ENCODE data around the gene LAMP5. TPM values are rescaled to one million over a fixed set of nuclear protein-coding genes. Genes with fewer than 3 reads are reported as not detected.

Gene LAMP5
- total RNA-seq, 1 donor from 2014 or later: 0.86 TPM

- DNase-seq (ENCODE audit: extremely low spot score, unreplicated experiment): no peak
- Mint-ChIP-seq H3K9me3 (ENCODE audit: unreplicated experiment) (no peaks in the 10 kb centered on the region), H3K4me1 (ENCODE audit: unreplicated experiment) (no peaks in the 10 kb centered on the region), H3K4me3 (ENCODE audit: unreplicated experiment) (no peak overlapping the region), H3K27ac (ENCODE audit: unreplicated experiment) (no peak overlapping the region), H3K27me3 (ENCODE audit: unreplicated experiment) (peaks cover 74% of the 10 kb centered on the region), H3K36me3 (ENCODE audit: unreplicated experiment) (no peaks in the 10 kb centered on the region)
- no peak for TF ChIP-seq CTCF (IDR thresholded peaks at IDR 0.05)
Observed at GRCh38 chr20:9565910-9566550, 51.6 kb downstream of the LAMP5 start.

GRCh38 chr20:9566977-9567376, 52.6 kb downstream of the LAMP5 start:
- TF ChIP-seq CTCF (IDR thresholded peaks at IDR 0.05): no peak
- Mint-ChIP-seq H3K9me3 (ENCODE audit: unreplicated experiment) (no peaks in the 10 kb centered on the region), H3K27me3 (ENCODE audit: unreplicated experiment) (peaks cover 74% of the 10 kb centered on the region), H3K4me3 (ENCODE audit: unreplicated experiment) (no peak overlapping the region), H3K4me1 (ENCODE audit: unreplicated experiment) (no peaks in the 10 kb centered on the region), H3K36me3 (ENCODE audit: unreplicated experiment) (no peaks in the 10 kb centered on the region), H3K27ac (ENCODE audit: unreplicated experiment) (no peak overlapping the region)
- no peak for DNase-seq (ENCODE audit: extremely low spot score, unreplicated experiment)

GRCh38 chr20:9570612-9571011, 56.2 kb downstream of the LAMP5 start:
- H3K27me3 Mint-ChIP-seq (ENCODE audit: unreplicated experiment): peaks cover 73% of the 10 kb centered on the region
- no peaks in the 10 kb centered on the region for H3K9me3 Mint-ChIP-seq (ENCODE audit: unreplicated experiment)
- H3K4me3 Mint-ChIP-seq (ENCODE audit: unreplicated experiment): no peak overlapping the region
- H3K4me1 Mint-ChIP-seq (ENCODE audit: unreplicated experiment): no peaks in the 10 kb centered on the region
- TF ChIP-seq CTCF (IDR thresholded peaks at IDR 0.05): no peak
- DNase-seq (ENCODE audit: extremely low spot score, unreplicated experiment): no peak
- H3K36me3 Mint-ChIP-seq (ENCODE audit: unreplicated experiment): no peaks in the 10 kb centered on the region
- H3K27ac Mint-ChIP-seq (ENCODE audit: unreplicated experiment): no peak overlapping the region

- H3K9me3 Mint-ChIP-seq (ENCODE audit: unreplicated experiment): no peaks in the 10 kb centered on the region
- no peak overlapping the region for H3K27ac Mint-ChIP-seq (ENCODE audit: unreplicated experiment)
- TF ChIP-seq CTCF (IDR thresholded peaks at IDR 0.05): no peak
- no peak for DNase-seq (ENCODE audit: extremely low spot score, unreplicated experiment)
- no peaks in the 10 kb centered on the region for H3K36me3 Mint-ChIP-seq (ENCODE audit: unreplicated experiment)
- peaks cover 62% of the 10 kb centered on the region for H3K27me3 Mint-ChIP-seq (ENCODE audit: unreplicated experiment)
- H3K4me3 Mint-ChIP-seq (ENCODE audit: unreplicated experiment): no peak overlapping the region
- no peaks in the 10 kb centered on the region for H3K4me1 Mint-ChIP-seq (ENCODE audit: unreplicated experiment)
Observed at GRCh38 chr20:9571783-9572182, 57.4 kb downstream of the LAMP5 start.

GRCh38 chr20:9572670-9573069, 58.3 kb downstream of the LAMP5 start:
- no peak for DNase-seq (ENCODE audit: extremely low spot score, unreplicated experiment)
- peaks cover 63% of the 10 kb centered on the region for H3K27me3 Mint-ChIP-seq (ENCODE audit: unreplicated experiment)
- no peaks in the 10 kb centered on the region for H3K9me3 Mint-ChIP-seq (ENCODE audit: unreplicated experiment)
- no peaks in the 10 kb centered on the region for H3K4me1 Mint-ChIP-seq (ENCODE audit: unreplicated experiment)
- no peaks in the 10 kb centered on the region for H3K36me3 Mint-ChIP-seq (ENCODE audit: unreplicated experiment)
- H3K4me3 Mint-ChIP-seq (ENCODE audit: unreplicated experiment): no peak overlapping the region
- H3K27ac Mint-ChIP-seq (ENCODE audit: unreplicated experiment): no peak overlapping the region
- no peak for TF ChIP-seq CTCF (IDR thresholded peaks at IDR 0.05)

Measured in osteocyte (in vitro differentiated cells).